SU-DHL-6 (cell line): ENCODE results near the gene HTT.

ENCODE experiments used
- EZH2phosphoT487 ChIP-seq: fragments of 200-600 bp; sonication (generic), shearing (Covaris generic); conservative IDR thresholded peaks from 2 replicates; pipeline ENCODE4 v1.6.1; 2018; ENCODE audit warnings: mild to moderate bottlenecking, antibody characterized with exemption, low read length, moderate library complexity, mixed read lengths
- TF ChIP-seq, protein P1 (sequence below): fragments of 200-600 bp; sonication (generic); IDR thresholded peaks from one replicate; pipeline ENCODE4 v1.5.1; 2017; ENCODE audit warnings: antibody characterized with exemption, mild to moderate bottlenecking, low read length, moderate library complexity; ENCODE audit not compliant: insufficient read depth, poor library complexity, severe bottlenecking

- no peak for TF ChIP-seq EZH2phosphoT487
- TF ChIP-seq, protein P1, sequence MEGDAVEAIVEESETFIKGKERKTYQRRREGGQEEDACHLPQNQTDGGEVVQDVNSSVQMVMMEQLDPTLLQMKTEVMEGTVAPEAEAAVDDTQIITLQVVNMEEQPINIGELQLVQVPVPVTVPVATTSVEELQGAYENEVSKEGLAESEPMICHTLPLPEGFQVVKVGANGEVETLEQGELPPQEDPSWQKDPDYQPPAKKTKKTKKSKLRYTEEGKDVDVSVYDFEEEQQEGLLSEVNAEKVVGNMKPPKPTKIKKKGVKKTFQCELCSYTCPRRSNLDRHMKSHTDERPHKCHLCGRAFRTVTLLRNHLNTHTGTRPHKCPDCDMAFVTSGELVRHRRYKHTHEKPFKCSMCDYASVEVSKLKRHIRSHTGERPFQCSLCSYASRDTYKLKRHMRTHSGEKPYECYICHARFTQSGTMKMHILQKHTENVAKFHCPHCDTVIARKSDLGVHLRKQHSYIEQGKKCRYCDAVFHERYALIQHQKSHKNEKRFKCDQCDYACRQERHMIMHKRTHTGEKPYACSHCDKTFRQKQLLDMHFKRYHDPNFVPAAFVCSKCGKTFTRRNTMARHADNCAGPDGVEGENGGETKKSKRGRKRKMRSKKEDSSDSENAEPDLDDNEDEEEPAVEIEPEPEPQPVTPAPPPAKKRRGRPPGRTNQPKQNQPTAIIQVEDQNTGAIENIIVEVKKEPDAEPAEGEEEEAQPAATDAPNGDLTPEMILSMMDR, result no peak
Measured at GRCh38 chr4:3096202-3096601, 21.7 kb downstream of the HTT start.
